ENCODE results near the gene PRUNE2.
A peak's percentile ranks its signal among the peaks of the same experiment; 100 is the strongest.
"Not testable (repeated sequence)": the region's sequence is repeated elsewhere in the genome, so short reads cannot be mapped to it uniquely, and the experiment has no call there.

PRUNE2 gene

DNA sequence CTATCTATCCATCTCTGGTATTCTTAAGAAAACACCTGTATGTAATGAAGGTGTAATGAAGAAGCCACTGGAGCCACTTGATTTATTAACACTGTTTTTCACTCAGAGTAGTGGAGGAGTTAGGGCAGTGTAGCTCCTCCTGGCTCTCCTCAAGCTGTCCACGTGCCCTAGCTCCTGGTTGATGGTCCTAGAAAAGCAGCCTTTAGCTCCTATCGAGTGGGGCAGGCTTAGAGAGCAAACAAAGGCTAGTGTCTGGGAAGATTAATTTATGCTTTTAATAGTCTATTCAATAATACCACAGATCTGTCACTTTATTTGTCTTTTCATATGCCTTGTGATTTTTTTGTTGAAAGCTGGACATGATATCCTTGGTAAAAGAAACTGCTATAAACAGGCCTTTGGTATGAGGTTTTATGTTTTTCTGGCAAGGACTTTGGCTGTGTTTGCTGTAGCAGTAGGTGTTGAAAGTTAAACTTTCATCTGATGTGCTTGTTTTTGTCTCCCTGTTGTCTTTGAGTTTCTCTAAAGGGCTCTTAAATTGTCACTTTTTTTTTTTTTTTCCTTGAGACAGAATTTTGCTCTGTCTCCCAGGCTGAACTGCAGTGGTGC is 305.8 kb downstream of the PRUNE2 start:
- DNase-seq (ENCODE audit: low read depth), result no peak

DNA sequence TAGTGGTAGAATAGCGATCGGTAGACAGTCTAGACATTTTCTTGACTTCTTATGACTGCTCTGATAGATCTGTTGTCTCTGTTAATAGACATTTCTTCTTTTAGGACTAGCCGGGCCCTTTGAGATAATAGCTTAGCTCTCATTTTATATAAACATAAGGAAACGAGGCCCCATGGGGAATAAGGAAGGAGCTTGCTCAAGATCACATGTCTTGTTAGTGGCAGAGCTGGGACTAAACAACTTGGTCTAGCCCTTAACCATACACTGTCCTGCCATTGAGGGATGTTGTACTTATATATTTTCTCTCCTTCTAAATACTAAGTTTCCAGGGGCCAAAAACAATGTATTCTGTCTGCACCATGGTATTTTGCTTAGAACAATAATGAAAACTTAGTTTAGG is 306.9 kb downstream of the PRUNE2 start:
- DNase-seq (ENCODE audit: low read depth), result no peak

DNA sequence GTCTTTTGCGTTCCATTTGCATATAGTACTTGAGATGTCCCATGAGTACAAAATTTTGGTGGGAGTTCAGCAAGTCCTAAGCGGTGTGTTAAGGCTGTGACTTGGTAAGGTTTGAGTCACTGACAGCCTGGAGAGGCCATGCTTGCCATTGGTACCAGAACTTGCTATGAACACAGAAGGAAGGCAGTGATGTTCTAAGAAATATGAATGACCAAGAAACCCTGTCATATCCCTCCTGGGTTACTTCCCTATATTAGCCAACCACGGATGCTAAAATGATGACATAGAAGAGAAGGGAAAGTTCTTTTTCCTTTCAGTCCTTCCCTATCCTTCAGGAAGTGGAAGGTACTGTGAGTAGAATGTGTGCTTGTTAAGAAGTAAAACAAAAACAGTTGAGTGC is 310.3 kb downstream of the PRUNE2 start:
- DNase-seq (ENCODE audit: low read depth), result no peak

DNA sequence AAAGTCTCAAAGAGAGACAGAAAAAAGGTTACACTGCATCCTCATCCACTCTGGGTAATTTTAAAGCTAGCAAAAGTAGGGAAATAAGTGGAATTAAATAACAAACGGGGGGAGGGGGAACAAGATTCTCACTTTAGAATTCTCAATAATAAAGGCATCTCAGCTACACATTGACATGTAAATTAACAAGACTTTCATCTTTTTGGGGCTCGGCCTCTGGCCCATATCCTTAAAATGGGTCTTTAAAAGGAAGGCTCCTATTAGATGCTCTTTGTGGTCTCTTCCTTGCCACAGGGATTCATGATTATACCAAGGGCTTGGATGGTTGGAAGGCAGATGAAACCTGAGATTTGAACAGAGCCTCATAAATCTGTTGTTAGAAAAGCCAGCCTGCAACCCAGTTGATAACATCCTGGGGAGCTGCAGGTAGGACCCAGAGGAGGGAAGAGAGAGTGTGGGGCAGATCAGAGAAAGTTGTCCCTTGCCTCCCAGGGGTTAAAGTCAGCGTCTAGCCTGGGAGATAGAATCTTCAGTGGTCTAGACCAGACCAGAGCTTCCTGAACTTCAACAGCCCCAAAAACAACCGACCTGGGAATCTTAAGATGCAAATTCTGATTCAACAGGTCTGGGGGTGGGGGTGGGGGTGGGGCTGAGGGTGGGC is 311.0 kb downstream of the PRUNE2 start:
- no peak for DNase-seq (ENCODE audit: low read depth)

DNA sequence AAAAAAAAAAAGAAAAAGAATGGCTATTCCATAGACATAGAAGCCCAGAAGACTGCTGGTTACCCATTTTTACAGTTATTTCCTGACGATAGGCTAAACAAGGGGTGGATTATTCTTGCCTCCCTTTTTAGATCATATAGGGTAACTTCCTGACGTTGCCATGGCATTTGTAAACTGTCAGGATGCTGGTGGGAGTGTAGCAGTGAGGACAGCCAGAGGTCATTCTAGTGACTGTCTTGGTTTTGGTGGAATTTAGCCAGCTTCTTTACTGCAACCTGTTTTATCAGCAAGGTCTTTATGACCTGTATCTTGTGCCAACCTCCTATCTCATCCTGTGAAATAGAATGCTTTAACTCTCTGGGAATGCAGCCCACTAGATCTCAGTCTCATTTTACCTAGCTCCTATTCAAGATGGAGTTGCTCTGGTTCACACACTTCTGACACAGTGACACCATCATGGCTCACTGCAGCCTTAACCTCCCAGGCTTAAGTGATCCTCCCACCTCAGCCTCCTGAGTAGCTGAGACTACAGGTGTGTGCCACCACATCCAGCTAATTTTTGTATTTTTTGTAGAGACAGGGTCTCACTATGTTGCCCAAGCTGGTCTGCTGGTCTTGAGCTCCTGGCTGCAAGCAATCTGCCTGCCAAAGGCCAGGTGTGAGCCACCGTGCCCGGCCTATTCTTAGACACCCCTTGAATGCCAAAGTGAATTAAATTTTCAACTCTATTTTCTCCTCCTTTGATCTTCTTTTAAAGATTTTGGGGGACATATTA is 311.8 kb downstream of the PRUNE2 start:
- not testable (repeated sequence) for DNase-seq (ENCODE audit: low read depth)

DNA sequence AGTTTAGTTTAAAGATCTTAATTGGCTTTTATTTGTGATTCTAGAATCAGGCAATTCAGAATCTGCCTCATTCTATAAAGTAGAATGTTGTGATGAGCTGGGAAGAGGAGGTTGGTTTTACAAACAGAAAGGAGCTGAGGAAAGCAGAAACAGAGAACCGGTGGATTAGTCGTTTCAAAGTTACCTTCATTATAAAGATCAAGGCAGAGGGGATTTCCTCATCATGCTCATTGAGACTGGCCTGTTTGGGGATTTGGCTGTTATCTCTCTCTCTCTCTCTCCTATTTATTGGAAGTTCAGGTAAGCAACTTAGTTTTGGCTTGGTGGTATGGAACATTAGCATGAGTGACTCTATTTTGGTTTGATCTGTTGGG is 313.0 kb downstream of the PRUNE2 start:
- DNase-seq (ENCODE audit: low read depth), result no peak

- DNase-seq (ENCODE audit: low read depth), result no peak
These were observed 313.6 kb downstream of the PRUNE2 start for GRCh38 chr9:76592091-76592973.

- DNase-seq (ENCODE audit: low read depth), result no peak
These were observed 314.5 kb downstream of the PRUNE2 start for GRCh38 chr9:76591256-76591950.

DNA sequence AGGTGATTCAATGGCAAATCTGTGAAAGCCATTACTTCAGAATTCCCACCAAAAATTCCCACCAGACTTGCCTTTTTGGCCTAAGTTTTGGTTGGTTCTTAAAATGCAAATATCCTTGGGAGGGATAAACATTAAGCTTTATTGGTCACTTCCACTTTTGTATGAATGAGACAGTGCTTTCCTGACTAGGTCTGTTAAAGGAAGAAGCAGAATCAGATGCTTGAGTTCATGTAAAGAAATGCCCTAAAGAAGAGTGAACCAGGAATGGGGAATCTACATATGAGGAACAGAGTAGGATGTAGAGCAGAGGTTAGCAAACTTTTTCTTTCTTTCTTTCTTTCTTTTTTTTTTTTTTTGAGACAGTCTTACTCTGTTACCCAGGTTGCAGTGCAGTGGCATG is 317.6 kb downstream of the PRUNE2 start:
- no peak for DNase-seq (ENCODE audit: low read depth)

GRCh38 chr9:76586390-76587314 is 319.3 kb downstream of the PRUNE2 start:
- no peak for DNase-seq (ENCODE audit: low read depth)

- DNase-seq (ENCODE audit: low read depth), result no peak
These were observed 320.2 kb downstream of the PRUNE2 start for GRCh38 chr9:76585487-76586389.

DNA sequence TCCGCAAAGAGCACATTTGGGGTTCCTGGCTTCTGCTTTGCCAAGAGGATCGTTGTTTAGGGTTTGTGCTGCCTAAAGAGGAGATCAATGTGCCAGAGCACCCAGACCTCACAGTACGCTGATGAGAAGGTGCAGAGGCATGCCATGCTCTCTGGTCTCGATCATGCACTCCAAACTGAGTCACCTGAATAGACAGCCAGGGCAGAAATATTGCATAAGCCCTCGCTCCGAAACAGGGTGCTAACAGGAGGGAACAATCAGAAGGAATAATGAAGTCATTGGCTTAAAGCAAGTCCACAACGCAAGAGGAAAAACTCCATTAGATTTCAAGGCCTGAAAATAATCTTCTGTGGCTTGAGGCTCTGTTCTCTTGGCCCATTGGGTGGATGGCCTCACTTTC is 322.7 kb downstream of the PRUNE2 start:
- no peak for DNase-seq (ENCODE audit: low read depth)

DNA sequence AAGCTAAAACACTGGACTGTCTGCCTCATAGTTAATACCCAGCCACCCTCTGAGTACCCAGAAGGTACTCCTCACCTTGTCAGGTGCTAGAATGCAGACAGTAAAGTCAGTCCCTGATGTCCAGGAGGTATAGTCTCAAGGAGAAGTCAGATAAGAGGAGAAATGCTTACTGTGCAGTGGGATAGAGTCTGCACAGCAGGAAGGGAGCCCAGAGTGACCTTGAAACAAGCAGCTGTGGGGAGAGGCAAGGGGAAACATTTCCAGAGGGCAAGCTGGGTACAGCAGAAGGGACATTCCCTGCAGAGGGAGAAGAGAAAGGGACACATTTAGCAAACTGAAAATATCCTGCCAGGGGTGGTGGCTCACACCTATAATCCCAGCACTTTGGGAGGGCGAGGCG is 324.2 kb downstream of the PRUNE2 start:
- DNase-seq (ENCODE audit: low read depth), result no peak

DNA sequence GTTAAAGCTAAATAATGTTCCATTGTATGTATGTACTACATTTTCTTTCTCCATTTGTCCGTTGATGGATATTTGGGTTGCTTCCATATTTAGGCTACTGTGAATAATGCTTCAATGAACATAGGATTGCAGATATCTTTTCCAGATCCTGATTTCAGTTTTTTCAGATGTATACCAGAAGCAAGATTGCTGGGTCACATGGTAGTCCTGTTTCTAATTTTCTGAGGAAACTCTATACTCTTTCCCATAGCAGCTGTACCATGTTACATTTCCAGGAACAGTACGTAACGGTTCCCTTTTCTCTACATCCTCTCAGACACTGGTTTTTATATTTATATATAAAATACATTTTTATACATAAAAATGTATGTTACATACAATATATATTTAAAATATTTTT is 325.1 kb downstream of the PRUNE2 start:
- DNase-seq (ENCODE audit: low read depth), result no peak

DNA sequence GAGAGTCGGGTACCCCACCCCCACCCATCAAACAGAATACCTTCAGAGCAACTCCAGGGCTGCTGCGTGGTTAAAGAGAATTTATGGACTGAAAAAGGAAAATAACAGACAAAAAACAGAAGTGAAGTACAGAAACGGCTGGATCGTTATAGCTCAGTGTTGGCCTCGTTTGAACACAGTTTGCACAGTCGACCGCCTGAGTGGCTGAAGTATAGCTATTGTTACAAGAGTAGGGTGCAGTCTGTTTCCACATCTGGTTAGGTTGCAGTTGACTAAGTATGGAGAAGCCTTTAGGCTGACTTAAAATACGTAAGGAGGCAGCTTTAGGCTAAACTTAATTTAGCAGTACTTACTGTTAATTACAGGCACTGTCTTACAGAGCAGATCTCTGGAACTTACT is 325.7 kb downstream of the PRUNE2 start:
- no peak for DNase-seq (ENCODE audit: low read depth)

- peak; percentile 96 for DNase-seq (ENCODE audit: low read depth)
These were observed 329.6 kb downstream of the PRUNE2 start for GRCh38 chr9:76576344-76576743.

DNA sequence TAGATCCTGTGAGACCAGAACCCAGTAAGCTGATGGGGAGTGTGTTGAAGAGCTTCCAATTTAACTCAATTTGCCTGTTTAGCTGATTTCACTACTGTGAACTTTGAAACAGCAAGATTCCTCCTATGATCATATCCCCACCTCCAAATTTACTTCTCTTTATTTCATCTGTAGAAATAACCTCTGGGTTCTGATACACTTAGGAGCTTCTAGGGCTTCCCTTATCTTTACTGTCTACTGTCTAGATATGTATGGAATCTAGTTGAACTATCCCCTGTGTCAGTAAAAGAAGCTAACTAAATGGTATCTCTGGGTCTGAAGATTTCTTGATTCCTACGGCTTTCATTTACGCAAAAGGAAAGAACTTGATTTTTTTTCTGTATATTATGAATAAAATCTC is 330.2 kb downstream of the PRUNE2 start:
- no peak for DNase-seq (ENCODE audit: low read depth)

- DNase-seq (ENCODE audit: low read depth), result no peak
These were observed 331.8 kb downstream of the PRUNE2 start for GRCh38 chr9:76573905-76574760.

GRCh38 chr9:76573408-76573807 is 332.5 kb downstream of the PRUNE2 start:
- DNase-seq (ENCODE audit: low read depth), result no peak
